GM18517 (cell line): ENCODE results near the gene LGALS12.

Experiments used
- ATAC-seq: cut with Tn5 transposase; IDR thresholded peaks from one replicate; pipeline ENCODE4 v1.9.1; 2021; ENCODE audit warnings: mild to moderate bottlenecking, moderate library complexity; ENCODE audit not compliant: unreplicated experiment

Gene LGALS12, protein sequence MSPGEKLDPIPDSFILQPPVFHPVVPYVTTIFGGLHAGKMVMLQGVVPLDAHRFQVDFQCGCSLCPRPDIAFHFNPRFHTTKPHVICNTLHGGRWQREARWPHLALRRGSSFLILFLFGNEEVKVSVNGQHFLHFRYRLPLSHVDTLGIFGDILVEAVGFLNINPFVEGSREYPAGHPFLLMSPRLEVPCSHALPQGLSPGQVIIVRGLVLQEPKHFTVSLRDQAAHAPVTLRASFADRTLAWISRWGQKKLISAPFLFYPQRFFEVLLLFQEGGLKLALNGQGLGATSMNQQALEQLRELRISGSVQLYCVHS

DNA sequence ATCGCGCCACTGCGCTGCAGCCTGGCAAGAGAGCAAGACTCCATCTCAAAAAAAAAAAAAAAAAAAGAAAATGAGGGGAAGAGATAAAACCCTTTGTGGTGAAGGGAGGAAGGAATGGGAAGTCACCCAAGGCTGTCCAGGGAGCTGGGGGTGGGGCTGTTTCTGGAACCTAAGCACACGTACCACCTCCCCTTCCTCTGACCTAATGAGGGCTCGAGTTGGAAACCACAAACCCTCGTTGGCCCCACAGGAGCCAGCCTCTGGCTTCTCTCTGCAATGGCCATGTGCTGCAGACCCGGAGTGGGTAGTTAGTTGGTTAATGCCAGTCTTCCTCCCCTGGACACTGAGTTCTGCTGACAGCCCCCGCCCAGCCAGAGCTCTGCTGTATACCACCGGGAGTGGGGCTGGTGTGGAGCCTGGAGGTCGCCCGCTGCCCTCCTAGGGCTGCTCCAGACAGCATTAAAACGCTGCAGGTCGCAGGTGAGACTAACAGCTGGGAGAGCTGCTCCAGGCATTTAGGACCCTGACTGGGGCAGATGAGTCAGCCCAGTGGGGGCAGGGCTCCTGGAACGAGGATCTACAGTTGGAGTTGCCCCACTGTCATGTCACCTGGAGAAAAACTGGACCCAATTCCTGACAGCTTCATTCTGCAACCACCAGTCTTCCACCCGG lies at the start of gene LGALS12:
Gene LGALS12, plus strand, starts transcription at position 228 of the 672 bp plus-strand sequence. Its CDS starts 375 bp downstream, at position 603.
- ATAC-seq, result no peak

DNA sequence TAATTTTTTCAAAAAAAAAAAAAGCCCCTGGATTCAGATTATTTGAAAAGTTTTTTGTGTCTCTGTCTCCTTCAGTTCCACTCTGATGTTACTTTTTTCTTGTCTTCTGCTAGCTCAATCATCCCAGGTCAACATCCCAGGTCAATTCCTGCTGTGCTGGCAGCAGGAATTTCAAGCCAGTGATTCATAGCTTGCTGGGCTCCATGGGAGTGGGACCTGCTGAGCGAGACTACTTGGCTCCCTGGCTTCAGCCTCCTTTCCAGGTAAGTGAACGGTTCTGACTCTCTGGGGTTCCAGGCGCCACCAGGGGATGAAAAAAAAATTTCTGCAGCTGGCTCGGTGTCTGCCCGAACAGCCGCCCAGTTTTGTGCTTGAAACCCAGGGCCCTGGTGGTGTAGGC lies 46.3 kb upstream of the LGALS12 start:
- no peak for ATAC-seq

DNA sequence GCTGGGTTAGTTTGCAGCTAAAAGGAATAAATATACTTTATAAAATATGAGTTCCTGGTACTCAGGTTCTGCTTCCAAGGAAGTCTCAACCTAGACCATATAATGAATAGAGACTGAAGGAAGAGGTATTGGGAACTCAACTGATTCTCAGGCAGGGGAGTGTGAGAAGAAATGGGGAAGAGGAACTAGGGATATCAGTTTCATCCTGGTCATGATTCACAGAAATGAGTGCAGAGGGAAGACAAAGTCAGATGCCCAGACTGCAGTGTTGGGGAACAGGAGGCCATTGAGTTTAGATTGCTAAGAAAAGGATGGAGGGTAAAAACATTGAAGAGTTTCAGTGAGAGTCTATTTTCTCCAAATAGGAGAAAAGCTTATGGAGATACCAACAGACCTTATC lies 43.7 kb upstream of the LGALS12 start:
- no peak for ATAC-seq

DNA sequence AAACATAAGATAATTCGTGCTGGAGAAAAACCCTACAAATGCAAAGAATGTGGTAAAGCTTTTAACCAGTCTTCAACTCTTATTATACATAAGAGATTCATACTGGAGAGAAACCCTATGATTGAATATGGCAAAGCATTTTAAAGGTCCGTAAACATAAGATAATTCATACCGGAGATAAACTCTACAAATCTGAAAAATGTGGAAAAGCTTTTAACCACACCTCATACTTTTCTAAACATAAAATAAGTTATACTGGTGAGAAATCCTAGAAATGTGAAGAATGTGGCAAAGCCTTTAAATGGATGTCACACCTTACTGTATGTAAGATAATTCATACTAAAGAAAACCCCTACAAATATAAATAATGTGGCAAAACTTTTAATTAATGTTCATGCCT lies 35.6 kb upstream of the LGALS12 start:
- ATAC-seq, result no peak

DNA sequence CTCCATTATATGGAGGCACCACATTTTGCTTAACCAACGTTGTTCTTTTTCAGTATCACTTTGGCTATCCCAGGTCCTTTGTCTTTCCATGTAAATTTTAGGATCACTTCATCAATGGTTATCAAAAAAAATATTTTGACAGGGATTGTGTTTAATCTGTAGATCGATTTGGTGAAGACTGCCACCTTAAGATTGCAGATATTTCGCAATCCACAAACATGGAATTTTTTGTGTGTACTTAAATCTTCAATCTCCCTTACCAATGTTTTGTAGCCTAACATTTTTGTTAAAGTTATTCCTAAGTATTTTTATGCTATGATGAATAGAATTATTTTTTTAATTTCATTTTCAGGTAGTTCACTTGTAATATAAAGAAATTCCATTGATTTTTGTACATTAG lies 33.5 kb upstream of the LGALS12 start:
- ATAC-seq, result no peak

DNA sequence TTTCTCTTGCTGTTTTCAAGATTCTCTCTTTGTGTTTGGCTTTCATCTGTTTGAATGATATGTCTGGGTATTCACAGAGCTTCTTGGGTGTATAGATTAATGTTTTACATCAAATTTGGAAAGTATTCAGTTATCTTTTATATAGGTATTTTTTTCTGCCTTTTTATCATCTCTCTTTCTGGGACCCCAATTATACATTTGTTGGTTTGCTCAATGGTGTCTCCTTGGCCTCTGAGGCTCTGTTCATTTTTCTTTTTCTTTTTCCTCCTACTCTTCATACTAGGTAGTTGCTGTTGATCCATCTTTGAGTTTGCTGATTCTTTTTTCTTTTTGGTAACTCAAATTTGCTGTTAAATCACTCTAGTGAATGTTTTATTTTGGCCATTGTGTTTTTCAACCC lies 29.3 kb upstream of the LGALS12 start:
- no peak for ATAC-seq

DNA sequence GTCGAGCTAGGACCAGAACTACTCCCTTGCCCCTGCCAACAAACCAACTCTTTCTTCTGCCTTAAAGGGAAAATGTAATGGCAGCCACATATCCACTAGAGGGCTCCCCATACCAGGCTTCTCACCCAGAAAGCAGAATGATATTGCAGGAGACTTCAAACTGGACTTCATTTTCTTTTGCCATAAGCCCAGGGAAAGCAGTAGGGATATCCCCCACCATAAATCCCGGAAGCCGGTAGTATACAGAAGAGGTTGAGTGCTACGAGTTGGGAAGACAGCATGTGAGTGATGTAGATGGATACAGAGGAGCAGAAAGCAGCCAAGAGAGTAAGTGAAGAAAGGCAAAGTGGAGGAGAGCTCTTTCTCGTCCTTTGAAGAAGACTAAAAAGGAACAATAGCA lies 27.0 kb upstream of the LGALS12 start:
- no peak for ATAC-seq

DNA sequence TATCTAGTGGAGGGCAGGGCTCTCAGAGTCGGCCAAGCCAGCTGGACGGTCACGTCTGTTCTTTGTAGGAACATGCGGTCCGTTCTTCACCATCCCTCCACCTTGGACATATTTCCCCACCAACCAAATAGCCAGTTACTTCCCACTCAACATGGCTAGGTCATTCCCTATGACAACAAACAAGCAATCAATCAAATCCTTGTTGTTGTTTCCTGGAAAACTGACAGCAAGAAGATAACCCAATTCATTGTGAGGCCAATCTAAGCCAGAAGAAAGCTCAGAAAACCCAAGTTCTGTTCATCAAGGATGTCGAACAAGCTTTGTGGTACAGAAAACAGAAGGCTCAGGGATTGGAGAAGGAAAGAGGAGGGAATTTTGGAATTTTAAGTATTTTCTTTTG lies 25.8 kb upstream of the LGALS12 start:
- no peak for ATAC-seq

DNA sequence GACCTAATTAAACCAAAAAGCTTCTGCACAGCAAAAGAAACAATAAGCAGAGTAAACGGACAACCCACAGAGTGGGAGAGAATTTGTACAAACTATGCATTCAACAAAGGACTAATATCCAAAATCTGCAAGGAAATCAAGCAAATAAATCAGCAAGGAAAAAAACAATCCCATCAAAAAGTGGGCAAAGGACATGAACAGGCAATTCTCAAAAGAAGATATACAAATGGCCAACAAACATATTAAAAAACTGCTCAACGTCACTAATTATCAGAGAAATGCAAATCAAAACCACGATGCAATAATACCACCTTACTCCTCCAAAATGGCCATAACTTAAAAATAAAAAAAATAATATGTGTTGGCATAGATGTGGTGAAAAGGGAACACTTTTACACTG lies 20.1 kb upstream of the LGALS12 start:
- no peak for ATAC-seq

DNA sequence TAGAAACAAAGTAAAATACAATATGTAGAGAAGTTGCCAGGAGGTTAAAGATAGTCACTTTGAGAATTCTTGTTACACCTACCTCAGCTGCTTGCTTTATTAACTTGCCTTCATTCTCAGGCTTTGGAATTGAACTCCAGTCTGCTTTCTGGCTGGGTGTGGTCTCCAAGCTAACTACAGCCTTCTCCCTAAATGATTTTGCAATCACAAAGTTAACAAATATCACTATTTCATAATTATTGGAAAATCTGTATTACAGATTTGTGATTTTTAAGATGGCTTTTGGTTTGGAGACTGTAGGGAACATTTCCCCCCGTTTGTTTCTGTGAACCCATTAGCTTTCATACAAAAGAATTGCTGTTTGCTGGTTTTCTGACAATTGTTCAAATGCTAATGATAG lies 17.1 kb upstream of the LGALS12 start:
- ATAC-seq, result no peak

DNA sequence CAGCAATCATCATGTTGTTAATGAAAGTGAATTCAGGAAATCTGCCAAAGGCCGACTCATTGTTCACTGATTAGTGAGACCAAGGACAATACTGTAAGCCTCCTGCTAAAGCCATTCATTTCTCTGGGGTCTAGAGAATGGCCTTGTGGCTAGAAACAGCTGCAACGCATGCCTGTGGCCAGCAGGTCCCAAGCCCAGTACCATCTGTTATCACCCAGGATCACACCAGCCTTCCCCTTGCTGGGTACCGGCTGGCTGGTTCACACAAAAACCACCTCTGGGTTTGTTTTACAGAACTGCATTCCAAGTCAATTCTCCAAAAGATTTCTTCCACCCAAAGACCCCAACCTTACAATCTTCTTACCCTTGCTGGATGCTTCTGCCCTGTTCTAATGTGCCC lies 16.0 kb upstream of the LGALS12 start:
- no peak for ATAC-seq

DNA sequence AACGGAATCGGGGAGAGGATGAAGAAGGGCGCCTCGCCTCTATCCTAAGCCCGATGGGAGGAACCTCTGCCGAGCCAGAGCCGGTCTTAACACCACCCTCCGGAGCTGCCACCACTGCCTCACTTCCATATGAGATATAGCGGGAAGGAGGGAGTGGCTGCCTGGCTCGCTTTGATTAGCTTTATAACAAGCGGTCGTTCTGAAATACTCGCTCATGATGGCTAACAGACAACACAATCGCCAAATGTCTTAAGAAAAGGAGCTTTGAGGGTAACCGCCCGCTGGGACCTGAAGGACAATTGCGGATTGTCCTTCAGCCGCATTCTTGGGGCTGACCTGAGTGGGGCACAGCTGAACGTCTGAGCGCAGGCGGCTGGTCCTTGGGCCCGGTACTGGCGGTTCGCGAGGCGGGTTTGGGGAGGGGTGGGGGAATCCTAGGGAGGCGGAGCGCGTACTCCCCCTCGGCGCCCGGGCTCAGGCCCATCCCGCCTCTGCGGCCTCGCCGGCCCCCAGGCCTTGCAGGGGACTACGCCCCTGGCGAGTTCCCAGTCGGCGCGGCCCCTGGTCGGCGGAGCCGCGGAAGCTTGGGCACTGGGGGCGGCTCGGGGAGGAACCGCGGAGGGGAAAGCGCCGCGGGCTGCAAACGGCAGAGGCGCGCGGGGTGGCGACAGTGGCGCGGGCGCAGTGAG lies 15.2 kb upstream of the LGALS12 start, which contains the start of gene PLAAT5:
Gene PLAAT5, minus strand, starts transcription at position 617 of the 689 bp plus-strand sequence. Its CDS starts 133 bp downstream, at position 484.
- no peak for ATAC-seq

DNA sequence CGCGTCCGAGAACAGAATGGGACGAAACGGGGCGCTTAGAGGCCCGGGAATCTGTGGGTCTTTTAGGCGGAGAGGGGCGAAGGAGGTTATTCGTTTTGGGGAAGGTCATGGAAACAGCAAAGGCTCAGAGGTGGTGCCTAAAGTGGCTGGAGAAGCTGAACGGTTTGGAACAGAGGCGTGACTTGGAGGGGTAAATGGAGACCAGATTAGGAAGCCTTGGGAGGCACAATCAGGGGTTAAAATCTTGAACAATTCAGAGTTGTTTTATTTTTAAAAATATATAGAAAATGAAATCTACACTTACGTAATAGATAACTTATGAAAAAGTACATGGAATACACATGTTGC lies 14.7 kb upstream of the LGALS12 start:
- no peak for ATAC-seq

DNA sequence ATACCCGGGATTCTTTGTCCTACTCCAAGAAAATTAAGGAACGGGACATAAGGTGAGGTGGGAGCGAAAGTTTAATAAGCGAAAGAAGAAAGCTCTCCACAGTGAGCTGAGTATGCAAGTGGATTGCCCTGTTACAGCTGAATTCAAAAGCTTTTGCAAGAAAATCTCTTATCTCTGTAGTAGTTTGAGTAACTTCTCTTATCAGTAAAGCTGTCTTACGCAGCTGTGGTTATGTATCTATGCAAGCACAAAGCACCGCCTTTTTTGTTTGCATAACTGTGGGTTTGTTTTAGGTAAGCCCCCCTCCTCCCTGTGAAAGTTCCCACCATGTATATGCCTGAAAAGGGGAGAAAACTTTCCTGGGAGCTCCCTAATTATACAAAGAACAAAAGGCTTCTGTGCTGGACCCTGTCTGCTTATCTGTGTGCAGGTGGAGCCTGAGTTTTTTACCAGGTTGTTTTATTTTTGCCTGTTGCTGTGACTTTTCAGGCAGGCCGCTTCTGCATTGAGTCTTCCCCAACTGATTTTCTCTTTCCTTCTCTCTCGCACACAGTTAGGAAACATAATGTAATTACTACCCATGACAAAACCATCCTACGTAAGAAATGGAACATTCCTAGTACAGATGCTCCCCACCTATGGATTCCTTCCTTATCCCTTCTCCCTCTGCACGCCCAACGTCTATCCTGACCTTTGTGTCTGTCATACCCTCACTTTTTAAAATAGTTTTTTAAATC lies 14.1 kb upstream of the LGALS12 start:
- no peak for ATAC-seq

DNA sequence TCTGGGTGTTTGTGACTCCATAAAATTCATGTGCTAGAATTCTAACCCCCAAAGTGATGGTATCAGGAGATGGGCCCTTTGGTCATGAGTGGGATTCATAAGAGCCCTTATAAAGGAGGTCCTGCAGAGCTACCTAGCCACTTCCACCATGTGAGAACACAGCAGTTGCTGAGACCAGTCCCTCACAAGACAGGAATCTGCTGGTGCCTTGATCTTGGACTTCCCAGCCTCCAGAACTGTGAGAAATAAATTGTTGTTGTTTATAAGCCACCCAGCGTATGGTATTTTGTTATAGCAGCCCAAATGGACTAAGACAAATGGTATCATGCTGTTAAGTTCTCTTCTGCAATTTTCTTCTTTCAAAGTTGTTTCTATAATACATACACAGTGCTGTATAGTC lies 13.4 kb upstream of the LGALS12 start:
- no peak for ATAC-seq

DNA sequence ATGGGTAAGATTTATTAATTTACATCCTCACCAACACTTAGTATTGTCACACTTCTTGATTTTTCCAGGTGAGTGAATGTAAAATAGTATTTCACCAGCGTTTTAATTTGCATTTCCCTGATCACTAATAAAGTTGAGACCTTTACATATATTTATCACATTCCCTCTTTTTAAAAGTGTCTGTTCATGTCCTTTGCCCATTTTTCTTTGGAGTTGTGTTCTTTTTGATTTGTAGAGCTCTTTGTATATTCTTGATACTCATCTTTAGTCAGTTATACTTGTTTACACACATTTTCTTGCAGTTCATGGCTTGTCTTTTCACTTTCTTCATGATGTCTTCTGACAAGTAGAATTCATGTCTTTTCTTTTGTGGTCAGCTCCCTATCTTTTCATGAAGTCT lies 12.8 kb upstream of the LGALS12 start:
- ATAC-seq, result no peak

DNA sequence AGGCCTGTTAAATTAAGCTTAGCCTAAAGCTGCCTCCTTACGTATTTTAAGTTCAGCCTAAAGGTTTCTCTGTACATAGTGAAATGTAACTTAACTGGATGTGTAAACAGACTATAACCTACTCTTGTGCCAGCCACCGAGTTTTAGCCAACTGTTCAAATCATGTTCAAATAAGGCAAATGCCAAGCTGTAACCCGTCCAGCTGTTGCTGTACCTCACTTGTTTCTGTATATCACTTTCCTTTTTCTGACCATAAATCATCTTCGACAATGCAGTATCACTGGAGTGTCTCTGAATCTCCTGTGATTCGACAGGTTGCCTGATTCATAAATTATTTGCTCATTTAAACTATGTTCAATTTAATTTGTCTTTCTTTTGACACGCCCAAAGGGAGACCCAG lies 10.9 kb upstream of the LGALS12 start:
- no peak for ATAC-seq

DNA sequence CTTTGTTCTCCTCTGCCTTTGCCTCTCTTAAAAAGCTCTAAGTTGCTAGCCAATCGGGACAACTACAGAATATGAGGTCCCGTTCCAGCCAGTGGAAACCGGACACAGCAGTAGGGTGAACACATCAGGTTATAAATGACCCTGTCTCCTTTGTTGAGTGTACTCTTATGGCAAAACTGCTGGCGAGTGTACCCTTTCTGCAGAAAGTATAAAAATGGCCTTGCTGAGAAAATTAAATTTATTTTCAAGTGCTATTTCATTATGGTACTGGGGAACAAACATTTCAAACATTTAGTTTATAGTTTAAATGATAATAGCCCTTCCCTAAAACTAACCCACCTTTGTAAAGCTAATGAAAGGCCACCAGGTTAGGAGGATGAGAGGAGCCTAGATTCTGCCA lies 6.0 kb upstream of the LGALS12 start:
- no peak for ATAC-seq

DNA sequence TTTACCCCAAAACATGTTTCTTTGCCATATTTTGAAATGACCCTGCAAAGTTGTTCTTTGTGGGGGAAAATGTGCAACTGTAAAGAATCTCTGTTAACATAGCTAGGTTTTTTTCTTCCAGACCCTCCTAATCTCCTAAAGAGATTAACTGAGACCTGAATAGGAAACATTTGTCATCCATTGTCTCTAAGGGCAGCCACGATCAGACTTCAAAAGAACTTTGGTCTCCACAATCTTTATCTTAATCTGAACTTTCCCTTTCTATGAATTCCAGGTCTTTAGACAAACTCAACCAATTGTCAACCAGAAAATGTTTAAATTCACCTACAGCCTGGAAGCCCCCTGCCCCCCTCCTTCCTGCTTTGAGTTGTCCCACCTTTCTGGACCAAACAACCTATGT lies 4.6 kb upstream of the LGALS12 start:
- ATAC-seq, result no peak

DNA sequence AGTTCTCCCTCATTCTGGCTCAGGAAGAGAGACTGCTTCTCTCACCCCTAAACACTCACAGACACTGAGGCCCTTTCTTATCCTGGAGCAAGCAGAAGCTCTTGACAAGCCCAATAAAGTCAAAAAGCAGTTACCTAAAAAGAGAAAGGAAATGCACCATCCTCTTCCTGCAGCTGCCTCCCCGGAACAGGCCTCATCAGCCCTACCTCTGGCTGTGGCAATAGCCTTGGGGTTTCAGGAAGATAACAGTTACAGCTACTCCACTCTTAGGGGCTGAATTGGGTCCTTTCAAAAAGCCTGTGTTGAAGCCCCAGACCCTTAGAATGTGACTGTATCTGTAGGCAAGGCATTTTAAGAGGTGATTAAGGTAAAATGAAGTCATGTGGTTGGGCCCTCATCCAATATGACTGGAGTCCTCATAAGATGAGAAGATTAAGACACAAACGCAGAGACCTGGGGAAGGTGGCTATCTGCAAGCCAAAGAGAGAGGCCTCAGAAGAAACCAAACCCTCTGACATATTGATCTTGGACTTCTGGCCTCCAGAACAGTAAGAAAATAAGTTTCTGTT lies 3.5 kb upstream of the LGALS12 start:
- ATAC-seq, result no peak

DNA sequence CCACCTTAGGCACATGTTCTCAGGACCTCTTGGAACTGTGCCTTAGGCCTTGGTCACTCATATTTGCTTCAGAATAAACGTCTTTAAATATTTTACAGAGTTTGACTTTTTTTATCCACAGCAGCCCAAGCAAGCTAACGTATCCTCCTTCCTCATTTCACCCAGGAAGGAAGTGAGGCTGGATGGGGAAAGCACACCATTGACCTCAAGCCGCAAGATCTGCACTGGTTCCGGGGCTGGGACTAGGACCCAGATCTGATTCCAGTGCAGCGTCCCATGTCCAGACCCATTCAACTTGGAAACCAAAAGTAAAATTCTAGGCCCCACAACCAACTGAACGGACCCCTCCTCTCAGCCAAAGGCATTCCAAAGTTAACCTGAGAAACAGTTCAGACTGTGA lies 2.4 kb upstream of the LGALS12 start:
- ATAC-seq, result no peak
